HG03342 (cell line): Measurements from ENCODE around the gene WDTC1.
A peak's percentile ranks its signal among the peaks of the same experiment; 100 is the strongest.

Source experiments
- ATAC-seq: cut with Tn5 transposase; IDR thresholded peaks from one replicate; pipeline ENCODE4 v1.9.1; 2021; ENCODE audit warnings: mild to moderate bottlenecking, moderate library complexity; ENCODE audit not compliant: unreplicated experiment

WDTC1 gene

GRCh38 chr1:27300341-27301051 lies 66.1 kb downstream of the WDTC1 start:
- ATAC-seq, result no peak

- ATAC-seq, result no peak
Observed at GRCh38 chr1:27301052-27301422, 66.6 kb downstream of the WDTC1 start.

- ATAC-seq, result no peak
Observed at GRCh38 chr1:27301582-27302199, 67.3 kb downstream of the WDTC1 start.

- ATAC-seq, result no peak
Observed at GRCh38 chr1:27302612-27303011, 68.2 kb downstream of the WDTC1 start.

- no peak for ATAC-seq
Observed at GRCh38 chr1:27303509-27303908, 69.1 kb downstream of the WDTC1 start.

GRCh38 chr1:27306071-27306470 lies 71.6 kb downstream of the WDTC1 start:
- no peak for ATAC-seq

GRCh38 chr1:27306892-27307761 lies 72.7 kb downstream of the WDTC1 start:
- ATAC-seq, result no peak

- no peak for ATAC-seq
Observed at GRCh38 chr1:27307874-27308598, 73.6 kb downstream of the WDTC1 start.

- no peak for ATAC-seq
Observed at GRCh38 chr1:27314169-27314568, 79.7 kb downstream of the WDTC1 start.

- no peak for ATAC-seq
Observed at GRCh38 chr1:27314737-27315136, 80.3 kb downstream of the WDTC1 start.

GRCh38 chr1:27316860-27317259 lies 82.4 kb downstream of the WDTC1 start:
- ATAC-seq, result no peak

GRCh38 chr1:27318136-27318535 lies 83.7 kb downstream of the WDTC1 start:
- no peak for ATAC-seq

- no peak for ATAC-seq
Observed at GRCh38 chr1:27318596-27318995, 84.2 kb downstream of the WDTC1 start.

GRCh38 chr1:27321813-27322568 lies 87.6 kb downstream of the WDTC1 start, which contains the start of gene TMEM222:
TMEM222 (plus strand) TSS chr1:27322163; CDS start chr1:27322198, 35 bp downstream.
- ATAC-seq, result peak; percentile 93

GRCh38 chr1:27322569-27323240 lies 88.3 kb downstream of the WDTC1 start:
- ATAC-seq, result no peak

GRCh38 chr1:27325286-27325685 lies 90.9 kb downstream of the WDTC1 start:
- no peak for ATAC-seq

- ATAC-seq, result no peak
Observed at GRCh38 chr1:27327964-27328363, 93.5 kb downstream of the WDTC1 start.

GRCh38 chr1:27330786-27331185 lies 96.4 kb downstream of the WDTC1 start:
- no peak for ATAC-seq

GRCh38 chr1:27331426-27331825 lies 97.0 kb downstream of the WDTC1 start:
- no peak for ATAC-seq

- ATAC-seq, result no peak
Observed at GRCh38 chr1:27331922-27332321, 97.5 kb downstream of the WDTC1 start.
